GM19455 (cell line): ENCODE measurements around the gene NPY4R2.
"Not testable (repeated sequence)": the region's sequence is repeated elsewhere in the genome, so short reads cannot be mapped to it uniquely, and the experiment has no call there.

ENCODE experiments used
- ATAC-seq: cut with Tn5 transposase; IDR thresholded peaks from one replicate; pipeline ENCODE4 v1.9.1; 2021; ENCODE audit not compliant: unreplicated experiment

The NPY4R2 gene, protein sequence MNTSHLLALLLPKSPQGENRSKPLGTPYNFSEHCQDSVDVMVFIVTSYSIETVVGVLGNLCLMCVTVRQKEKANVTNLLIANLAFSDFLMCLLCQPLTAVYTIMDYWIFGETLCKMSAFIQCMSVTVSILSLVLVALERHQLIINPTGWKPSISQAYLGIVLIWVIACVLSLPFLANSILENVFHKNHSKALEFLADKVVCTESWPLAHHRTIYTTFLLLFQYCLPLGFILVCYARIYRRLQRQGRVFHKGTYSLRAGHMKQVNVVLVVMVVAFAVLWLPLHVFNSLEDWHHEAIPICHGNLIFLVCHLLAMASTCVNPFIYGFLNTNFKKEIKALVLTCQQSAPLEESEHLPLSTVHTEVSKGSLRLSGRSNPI

DNA sequence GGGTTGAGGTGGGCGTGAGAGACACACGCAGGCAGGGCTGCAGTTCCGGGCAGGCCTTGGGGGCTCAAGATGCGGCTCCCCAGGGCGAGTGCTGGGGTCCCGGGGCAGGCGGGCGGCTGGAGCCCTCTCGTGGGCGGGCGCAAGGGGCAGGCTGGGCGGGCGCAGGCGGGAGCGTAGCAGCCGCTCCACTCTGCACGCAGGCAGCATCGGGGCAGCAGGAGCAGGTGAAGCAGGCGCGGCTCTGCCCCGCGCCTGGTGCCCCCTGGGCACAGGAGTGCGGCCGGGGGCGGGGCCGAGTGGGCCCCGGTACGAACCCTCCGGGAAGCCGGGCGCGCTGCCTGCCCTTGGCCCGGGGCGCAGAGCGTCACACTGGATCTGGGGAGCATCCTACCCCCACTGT lies at the start of gene NPY4R2:
NPY4R2 (plus strand) TSS at position 188 of the 400 bp plus-strand sequence. CDS start 3,326 bp downstream, outside the sequence.
- ATAC-seq: not testable (repeated sequence)

DNA sequence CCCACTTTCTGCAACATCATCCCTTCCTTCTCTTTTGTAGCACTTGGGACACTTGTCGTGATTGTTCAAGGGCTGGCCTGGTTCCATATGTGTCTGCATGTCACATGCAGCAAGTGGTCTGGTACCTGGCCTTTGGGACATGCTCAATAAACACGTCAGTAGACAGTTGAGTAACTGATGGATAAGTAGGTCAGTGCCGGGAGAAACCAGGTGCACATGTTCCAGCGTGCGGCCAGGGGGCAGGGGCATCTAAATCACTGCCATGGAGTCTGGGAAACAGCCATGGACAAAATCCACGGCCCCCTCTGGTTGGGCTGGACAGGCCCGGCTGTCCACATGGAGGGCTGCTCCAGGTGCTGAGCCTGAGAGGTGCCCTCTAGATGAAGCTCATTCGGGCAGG lies 47.6 kb upstream of the NPY4R2 start:
- not testable (repeated sequence) for ATAC-seq

DNA sequence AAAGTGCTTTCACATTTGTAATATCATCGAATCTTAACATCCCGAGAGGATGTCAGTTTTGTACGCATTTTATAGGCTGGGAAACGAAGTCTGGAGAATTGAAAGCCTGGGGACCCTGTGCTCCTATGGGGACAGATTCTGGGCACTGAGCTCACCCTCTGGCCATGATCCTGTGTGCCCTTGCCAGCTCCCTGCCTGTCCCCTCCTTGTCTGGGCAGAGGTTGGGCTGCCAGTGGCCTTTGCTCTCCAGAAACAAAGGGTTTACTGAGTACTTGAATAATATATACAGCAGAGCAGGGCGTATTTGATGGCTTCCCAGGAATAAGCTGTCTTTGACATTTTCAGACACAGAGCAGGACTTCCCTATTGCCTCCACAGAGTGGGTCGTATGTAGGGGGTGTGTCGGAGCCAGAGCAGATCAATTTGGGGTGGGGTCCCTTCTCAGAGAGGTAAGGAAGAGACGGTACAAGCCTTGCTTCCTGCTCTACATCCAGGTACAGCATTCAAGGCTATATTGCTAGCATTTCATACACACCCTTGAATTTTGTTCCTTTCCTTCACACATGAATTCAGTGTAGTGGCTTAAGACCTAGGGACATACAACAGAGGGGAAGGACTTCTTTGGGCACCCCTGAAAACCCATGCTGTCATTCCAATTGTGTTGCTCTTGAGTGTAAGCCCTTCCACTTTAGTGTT lies 46.8 kb upstream of the NPY4R2 start:
- not testable (repeated sequence) for ATAC-seq

DNA sequence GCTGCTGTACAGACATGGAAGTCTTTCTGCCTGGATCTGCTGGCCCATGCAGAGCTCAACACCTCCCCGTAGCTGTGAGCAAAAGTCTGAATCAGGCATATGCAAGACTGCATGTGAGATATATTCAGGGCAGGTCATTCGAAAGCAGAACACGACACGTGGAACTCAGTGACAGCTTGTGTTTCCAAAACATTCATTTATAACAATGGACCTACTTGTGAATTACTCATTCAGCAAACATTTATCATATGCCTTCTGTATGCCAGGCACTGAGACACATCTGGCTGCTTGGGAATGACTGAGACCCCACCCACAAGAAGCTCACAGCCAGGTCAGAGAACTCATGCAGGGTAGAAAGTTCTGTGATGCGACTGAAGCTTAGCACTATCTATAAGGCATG lies 46.2 kb upstream of the NPY4R2 start:
- ATAC-seq: not testable (repeated sequence)

DNA sequence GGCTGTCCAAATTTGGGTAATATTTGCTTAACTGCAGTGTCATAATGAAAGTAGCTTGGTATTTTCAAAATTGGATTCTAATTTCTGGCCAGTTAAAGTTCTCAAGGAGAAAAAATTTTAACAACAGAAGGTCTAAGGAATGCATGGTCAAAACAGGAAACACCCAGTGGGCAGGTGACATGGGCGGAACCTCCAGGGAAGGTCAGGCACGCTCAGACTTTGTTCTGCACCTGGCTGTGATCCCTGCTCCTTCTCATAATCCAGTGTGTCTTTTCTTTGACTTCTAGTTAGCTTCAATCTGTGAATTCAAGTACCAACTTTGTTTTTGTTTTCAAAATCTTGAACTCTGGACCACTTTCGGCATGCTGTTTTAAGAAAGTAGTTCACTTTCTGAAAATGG lies 34.2 kb upstream of the NPY4R2 start:
- not testable (repeated sequence) for ATAC-seq

DNA sequence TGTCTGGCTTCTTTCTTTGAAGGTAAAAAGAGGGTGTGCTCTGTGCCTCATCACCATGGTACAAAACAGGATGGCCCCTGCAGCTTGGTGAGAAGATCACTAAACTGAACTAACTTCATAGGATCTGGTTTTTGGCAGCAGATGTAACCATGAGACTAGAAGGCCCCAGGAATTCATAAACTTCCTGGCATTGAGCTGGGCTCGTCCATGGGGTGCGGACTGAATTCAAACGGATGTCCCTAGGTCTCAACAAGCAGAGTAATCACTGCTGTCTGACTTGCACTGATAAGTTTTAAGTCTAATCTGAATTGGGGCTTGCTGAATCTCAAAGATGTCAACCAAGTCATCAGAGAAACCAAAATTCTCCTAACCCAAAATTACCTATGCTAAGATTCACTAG lies 33.5 kb upstream of the NPY4R2 start:
- not testable (repeated sequence) for ATAC-seq

DNA sequence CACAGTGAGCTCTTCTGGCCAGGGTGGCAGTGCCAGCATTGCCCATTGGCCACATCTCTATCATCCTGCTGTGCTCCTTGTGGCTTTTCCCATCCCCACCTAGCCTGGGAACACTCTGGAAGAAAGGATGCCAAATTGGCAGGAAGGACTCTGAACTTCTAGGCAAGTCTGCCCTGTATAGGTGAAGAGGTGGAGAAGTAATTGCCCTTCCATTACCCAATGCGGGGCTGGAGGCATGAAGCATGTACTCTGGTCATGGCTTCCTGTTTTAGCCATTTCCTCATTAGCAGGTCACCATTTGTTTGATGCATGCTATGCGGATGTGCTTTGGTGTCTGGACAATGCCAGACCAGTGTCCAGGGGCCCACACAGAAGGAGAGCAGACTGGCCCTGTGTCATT lies 32.1 kb upstream of the NPY4R2 start:
- not testable (repeated sequence) for ATAC-seq

DNA sequence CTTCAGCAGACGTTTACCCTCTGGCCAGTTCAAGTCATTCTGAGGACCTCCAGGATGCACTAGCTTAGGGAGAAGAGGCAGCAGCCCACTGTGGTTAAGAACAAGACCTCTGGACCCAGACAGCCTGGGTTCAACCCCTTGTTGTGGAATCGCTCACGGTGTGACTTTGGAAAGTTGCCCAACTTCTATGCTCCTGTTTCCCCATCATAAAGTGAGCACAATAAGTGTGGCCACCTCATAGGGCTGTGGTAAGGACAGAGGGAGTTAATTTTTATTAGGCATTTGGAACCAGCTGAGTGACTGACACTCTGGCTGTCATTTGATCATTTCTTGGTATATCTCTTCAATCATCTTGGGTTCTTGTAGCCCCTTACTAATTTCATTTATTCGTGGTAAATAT lies 31.6 kb upstream of the NPY4R2 start:
- ATAC-seq: not testable (repeated sequence)

DNA sequence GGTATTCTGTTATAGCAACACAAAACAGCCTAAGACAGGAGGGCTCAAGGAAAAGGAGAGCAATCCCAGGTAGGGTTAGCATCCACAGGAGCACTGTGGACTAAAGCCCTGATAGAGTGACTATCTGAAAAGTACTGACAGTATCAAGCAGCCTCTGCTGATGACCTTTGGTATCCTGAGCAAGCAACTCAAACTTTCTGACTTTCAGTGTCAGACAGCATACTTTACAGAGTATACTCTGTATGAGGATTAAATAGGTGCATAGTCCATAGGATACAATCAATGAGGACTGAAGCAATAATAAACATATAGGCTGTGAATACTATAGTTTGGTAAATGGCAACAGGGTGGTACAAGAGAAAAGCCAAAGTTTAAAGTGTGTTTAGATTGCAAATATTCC lies 27.7 kb upstream of the NPY4R2 start:
- ATAC-seq: not testable (repeated sequence)

DNA sequence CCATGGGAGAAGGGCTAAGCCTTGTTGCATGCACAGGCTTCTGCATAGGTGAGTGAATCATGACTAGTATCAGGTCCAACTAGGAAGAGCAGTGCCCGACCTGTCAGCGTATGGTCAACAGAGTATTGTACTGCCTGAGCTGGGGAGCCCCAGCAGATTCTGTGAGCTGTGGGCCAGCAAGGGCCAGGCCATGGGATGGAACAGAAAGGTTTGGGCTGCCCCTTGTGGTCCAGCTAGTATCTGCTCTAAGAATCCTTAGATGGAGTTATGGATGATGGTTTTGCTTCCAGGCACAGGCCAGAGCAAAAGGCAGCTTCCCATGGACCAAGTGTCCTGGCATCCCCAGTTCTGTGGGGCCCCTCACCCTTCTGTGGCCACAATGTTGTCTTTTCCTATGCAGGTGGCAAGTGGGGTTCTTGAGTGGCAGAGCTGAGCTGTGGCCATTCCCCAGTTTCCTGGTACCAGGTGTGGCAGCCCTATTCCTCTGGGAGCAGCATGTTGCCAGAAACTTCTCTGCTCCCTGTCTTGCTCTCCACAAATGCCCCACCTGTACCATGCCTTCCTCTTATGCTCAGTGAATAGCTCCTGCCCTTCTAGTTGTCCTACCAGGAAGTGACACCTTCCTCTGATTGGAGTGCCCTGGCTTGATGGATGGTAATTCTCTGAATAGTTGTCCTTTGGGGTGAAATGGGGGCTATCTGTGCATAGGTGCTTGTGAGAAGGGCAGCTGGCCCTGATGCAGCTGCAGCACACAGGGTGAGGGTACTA lies 25.8 kb upstream of the NPY4R2 start:
- not testable (repeated sequence) for ATAC-seq

DNA sequence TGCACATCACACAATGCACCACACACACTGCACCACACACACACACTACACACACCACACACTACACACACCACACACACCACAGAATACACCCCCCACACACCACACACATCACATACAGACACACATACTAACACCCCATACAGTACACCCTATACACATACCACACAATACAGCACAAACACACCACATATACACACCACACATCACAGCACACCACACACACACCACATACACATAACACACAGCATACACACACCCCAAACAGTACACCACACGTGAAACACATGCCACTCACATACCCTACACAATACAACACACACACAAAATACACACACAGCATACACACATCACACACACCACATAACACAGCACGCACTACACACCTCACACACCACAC lies 23.9 kb upstream of the NPY4R2 start:
- ATAC-seq: not testable (repeated sequence)

DNA sequence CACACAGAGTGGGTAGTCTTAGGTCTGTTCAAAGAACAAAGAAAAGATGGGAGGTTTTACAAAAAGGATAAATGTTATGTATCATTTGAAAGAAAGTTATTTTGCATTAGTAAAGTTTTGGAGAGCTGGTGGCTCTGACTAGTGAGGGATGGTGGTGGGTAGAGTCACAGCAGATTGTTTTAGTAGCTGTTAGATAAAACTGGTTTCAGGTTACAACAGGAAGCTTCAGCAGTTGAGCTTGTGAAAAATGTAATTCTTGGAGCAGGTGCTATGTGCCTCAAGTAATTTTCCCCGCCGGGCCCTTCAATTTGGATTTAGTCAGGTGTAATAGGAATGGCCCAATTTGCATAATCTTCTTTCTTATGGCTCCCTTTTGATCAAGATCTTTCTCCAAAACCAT lies 20.6 kb upstream of the NPY4R2 start:
- not testable (repeated sequence) for ATAC-seq

DNA sequence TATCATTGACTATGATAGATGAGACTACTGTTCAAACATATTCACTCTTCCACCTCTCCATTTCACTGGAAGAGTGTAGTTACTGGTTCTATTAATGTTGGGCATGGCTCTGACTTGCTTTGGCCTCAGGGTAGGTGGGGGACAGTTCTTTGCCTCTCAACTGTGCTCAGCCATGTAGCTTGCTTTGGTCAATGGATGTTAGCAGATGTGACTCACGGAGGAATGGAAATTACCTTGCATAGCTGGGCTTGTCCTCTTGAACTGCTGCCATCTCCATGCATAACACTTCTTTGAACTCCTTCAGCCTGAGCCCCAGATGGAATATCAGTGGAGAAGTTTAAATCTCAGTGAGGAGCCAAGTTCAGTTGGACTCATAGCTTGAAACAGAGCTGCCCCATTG lies 9.1 kb upstream of the NPY4R2 start:
- ATAC-seq: not testable (repeated sequence)

DNA sequence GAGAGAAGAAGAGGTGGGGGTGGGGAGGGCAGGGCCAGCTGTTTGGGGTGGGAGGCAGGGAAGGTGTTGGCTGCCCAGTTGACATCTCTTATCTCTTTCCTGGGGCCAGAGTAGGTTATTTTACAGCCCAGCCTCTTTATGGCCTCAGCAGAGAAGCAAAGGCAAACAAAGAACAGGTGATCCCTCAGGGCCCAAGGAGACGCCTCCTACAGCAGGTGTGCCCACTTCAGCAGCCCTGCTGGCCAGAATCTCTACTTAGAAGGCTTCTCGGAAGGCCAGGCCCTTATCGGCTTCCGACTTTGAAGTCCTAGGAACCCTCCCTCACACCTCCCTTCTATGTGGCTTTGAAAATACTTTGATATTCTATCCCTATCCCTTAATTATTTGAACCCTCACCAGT lies 8.0 kb upstream of the NPY4R2 start:
- not testable (repeated sequence) for ATAC-seq

DNA sequence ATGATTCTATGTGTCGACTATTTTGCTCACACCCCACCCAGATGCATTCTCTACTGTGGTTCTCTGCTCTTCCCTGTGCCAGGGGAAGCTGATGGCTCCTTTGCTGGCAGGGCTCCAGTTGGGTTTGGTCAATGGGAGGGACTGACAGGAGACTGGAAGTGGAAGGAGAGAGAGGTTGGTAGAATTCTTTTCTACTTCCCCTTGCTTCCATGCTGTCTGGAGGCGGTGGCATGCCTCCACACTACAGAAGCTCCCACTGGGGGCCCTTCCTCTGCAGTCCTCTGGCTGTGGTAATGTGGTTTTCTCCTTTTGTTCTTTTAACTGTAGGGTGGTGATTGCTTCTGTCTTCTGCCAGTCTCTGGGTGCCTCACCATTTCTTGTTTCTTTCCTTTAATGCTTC lies 4.4 kb upstream of the NPY4R2 start:
- ATAC-seq: not testable (repeated sequence)

DNA sequence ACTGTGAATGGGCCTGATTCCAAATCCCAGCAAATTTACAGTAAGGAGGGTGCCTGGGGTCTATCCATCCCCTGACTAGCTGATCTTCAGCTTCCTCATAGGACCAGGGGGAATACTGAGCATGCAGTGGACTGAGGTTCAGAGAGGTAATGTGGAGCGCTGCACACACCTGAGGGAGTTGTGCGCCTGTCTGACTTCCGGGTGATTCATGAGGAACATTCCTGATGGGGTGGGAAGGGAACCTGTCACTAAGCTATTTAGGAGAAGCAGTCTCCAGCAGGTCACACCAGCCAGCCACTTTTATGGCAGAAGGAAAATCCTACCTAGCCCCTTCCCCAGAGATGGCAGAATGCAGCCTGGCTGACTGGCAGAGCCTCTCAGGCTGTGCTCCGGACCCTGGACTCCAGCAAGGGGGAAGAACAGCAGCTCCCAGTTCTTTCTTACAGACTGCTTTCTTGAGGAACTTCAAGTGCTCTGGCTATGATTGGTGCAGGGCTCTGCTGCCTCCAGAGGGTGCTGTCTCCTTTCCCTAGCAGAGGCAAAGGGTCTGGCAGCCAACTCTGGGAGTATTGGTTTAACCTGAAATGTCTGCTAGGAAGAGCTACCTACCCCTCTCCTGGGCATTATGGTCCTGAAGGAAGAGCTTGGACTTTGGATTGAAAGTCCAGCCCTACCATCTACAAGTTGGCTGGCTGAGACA lies 2.5 kb upstream of the NPY4R2 start:
- not testable (repeated sequence) for ATAC-seq

DNA sequence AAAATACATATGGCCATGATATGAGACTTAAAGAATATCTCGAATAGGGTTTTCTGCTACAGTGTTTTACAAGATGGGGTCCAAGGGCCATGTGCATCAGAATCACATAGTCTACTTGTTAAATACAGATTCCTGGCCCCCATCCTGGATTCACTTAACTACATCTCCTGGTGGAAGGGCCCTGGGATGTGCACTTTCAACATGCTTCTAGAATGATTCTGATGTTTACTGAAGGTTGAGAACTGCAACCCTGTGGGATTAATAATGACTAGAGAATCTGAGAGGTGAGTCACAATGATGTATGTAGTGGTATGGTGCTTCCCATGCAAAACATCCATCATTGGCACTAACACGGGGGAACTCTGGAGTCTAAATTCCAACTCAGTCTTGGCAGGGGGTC lies 2.1 kb downstream of the NPY4R2 start:
- not testable (repeated sequence) for ATAC-seq

DNA sequence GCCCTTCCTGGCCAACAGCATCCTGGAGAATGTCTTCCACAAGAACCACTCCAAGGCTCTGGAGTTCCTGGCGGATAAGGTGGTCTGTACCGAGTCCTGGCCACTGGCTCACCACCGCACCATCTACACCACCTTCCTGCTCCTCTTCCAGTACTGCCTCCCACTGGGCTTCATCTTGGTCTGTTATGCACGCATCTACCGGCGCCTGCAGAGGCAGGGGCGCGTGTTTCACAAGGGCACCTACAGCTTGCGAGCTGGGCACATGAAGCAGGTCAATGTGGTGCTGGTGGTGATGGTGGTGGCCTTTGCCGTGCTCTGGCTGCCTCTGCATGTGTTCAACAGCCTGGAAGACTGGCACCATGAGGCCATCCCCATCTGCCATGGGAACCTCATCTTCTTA lies 4.0 kb downstream of the NPY4R2 start:
- ATAC-seq: not testable (repeated sequence)

DNA sequence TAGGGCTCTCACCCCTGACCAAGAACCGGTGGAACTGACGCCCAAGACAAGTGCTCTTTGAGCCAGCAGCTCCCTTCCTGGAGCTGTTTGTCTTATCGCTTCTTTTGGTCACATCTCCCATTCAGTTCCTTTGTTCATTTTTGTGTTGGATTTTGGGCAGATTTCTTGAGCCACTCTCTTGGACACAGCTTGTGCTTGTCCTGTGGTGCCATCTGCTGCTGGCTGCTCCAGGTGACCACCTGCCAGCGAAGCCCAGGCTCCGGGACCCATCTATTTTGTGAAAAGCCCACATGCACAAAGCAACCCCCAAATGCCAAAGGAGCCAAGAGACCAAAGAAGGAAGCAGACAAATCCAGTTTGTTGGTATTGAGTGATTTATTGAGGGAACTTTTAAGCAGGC lies 6.2 kb downstream of the NPY4R2 start:
- ATAC-seq: not testable (repeated sequence)

DNA sequence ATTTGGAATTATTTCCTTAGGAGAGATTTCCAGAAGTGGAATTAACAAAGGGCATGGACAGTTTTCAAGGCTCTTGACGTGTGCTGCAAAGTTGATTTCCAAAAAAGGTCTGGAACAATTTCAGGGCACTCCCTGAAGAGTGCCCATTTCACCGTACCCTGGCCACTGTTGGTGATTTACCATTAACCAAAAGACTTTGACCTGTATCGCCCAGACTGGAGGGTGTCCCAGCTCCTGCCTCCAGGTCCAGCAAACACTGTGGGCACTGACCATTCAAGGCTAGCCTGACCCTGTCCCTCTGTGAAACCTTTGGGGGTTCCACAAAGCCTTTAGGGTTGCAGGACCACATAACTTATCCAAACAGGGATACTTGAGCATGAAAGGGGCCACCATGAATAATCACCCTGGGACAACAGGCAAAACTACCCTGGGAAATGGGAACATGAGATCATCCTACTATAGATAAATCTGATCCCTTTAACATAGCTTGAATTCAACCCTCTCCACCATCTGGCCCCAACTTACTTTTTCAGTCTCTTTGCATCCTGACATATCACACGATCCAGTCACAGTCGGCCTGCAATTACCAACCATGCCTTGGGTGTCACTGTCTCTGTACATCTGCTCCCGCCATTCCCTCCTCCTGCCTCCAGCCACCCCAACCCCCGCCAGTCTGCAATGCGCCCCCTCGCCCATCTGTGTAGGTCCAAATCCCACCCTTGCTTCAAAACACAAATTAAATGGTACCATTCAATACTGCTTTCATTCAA lies 8.9 kb downstream of the NPY4R2 start:
- ATAC-seq: not testable (repeated sequence)
